UCSD-AML1 (cell line): ENCODE results near the gene C2CD2.
"Not testable (repeated sequence)": the region's sequence is repeated elsewhere in the genome, so short reads cannot be mapped to it uniquely, and the experiment has no call there.

ENCODE experiments used
- DNase-seq: peaks from one replicate; lab custom pipeline; 2025; ENCODE audit not compliant: unreplicated experiment; lab: John Stamatoyannopoulos, UW

The C2CD2 gene

DNA sequence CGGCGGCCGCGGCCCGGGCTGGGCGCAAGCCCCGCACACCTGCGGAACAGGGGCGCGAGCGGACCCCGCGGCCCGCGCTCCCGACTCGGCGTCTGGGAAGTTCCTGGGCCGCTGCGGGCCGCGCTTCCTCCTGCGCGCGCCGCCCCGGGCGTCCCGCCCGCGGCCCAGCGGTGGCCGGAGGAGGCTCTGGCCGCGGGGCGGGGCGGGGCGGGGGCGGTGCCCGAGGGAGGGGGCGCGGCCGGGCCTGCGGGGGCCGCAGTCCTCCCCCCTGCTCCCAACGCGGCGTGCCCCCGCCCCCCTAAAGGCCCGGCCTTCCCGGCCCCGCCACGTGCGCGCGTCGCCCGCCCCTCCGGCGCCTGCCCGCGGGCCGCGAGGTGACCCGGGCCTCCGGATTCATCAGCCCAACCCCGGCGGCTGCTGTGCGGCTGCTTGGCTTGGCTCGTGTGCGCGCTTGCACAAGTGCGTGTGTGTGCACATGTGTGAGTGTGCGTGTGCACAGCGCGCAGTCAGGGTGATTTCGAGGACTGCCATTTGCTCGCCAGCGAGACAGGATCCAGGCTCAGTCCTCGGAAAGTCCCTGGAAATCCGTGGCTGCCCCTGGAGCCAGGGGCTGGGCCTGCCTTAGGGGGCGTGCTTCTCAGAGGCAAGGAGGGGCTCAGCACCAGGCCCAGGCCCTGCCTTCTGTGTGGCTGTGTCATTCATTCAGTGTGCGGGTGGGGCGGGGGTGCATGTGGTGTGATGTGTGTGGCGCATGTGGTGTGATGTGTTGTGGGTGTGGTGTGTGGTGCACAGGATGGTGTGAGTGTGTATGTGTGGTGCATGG, at the start of gene C2CD2:
C2CD2 (minus strand) TSS at position 188 of the 823 bp plus-strand sequence. CDS start 370 bp downstream, outside the sequence.
- peak; percentile 75 for DNase-seq

DNA sequence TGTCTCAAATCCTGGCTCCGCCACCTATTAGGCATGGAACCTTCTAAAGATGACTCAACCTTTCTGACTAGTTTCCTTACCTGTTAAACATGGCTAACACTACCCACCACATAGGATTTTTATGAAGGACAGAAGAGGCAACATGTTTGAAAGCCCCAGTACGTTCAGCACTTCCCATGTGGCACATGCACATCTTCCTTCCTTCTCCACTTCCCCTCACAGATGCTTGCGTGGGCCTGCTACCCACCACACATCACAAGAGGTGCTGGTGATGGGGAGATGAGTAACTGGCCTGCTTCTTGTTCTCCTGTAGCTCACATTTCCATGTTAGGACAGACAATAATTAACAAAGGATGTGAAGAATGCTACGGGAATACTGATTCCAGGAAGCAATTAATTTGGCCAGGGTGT, 49.2 kb upstream of the C2CD2 start:
- DNase-seq, result no peak

DNA sequence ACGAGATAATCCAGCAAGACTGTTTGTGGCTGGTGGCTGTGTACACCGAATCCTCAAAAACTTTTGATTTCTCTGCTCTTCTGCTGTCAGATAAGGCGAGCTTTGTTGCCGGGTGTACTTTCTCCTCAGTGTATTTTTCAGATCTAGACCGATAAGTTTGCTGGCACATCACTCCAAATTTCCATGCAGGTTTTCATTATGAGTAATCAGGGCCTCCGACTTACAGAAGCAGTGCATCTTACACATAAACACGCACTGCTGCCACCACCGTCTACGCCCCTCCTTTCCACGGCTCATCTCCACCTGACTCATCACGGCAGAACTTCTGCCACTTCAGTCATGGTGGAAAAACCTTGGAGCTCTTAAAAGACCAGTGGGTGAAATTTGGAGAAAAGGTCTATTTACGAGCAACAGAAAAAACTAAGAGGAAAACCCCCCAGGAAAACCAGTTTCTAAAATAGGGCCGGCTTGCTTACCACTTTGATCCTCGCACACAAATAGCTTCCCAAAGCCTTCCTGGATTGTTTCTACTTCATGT, 48.7 kb upstream of the C2CD2 start:
- DNase-seq, result no peak

DNA sequence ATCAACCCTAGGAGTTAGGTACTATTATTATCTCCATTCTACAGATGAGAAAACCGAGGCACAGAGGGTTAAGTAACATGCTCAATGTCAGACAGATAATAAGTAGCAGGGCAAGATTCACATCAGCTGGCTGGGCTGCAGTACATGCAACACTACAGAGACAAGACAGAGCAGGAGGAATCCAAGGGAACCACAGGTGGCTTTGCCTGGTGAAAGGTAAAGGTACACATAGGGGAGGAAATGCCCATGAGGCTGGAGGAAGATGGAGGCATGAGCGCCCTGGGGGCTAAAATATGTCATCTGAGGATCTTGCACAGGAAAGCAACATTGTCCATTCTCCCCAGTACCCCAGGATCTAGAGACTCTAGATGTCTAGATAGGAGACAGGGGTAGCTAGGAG, 48.0 kb upstream of the C2CD2 start:
- DNase-seq, result no peak

DNA sequence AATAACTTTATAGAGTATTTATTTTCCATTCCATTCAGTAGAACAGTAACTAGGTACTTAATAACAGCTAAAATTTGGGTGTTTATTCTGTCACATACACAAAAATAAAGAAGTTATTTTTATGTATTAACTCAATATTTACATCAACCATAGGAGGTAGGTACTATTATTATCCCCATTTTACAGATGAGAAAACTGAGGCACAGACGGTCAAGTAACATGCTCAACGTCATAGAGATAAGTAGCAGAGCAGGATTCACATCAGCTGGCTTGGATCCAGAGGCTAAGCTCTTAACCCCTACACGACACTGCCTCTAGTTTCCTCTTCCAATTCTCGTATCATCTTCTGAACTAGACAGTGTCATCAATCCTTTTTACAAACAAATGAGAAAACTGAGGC, 47.1 kb upstream of the C2CD2 start:
- DNase-seq, result no peak

- DNase-seq, result no peak
Measured at GRCh38 chr21:41997657-41998056, 43.8 kb upstream of the C2CD2 start.

- no peak for DNase-seq
Measured at GRCh38 chr21:41995577-41995976, 41.8 kb upstream of the C2CD2 start.

GRCh38 chr21:41994613-41995012, 40.8 kb upstream of the C2CD2 start:
- DNase-seq, result not testable (repeated sequence)

DNA sequence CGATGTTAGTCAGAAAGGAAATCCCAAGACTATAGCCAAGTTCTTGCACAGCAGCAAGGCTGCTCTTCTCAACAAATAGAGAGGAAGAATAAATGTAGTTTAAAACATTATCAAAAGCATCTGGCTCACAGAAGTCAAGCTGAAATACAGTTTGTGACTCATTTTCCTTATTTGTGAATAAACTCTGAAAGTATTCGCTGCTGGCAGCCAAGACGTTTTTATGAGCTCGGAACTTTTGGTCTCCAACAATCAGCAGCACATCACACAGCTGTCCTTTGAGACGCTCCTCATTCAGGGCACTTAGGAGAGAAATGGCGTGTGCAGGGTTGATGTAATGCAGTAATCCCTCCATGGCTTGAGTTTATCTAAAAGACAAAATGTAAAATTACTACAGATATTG, 39.9 kb upstream of the C2CD2 start:
- no peak for DNase-seq

DNA sequence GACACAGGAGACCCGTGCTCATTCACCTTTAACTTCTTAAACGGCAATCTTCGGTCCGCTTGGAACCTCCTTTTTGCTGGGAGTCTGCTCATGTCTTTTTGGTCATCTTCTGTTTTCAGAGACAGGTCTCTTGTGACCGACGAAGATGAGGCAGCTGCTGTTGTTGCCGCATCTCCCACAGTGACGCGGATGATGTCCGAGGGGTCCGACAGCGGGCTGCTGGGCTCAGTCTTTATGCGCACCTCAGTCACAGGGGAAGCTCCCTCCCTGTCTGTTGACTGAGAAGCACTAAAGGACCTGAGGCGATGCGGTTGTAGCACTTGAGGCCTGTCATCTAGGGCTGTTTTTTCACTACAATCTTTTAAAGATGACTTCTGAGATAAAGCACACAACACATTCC, 38.8 kb upstream of the C2CD2 start:
- DNase-seq, result no peak

GRCh38 chr21:41991659-41992058, 37.8 kb upstream of the C2CD2 start:
- no peak for DNase-seq

- no peak for DNase-seq
Measured at GRCh38 chr21:41989698-41990097, 35.9 kb upstream of the C2CD2 start.

- no peak for DNase-seq
Measured at GRCh38 chr21:41987310-41987709, 33.5 kb upstream of the C2CD2 start.

DNA sequence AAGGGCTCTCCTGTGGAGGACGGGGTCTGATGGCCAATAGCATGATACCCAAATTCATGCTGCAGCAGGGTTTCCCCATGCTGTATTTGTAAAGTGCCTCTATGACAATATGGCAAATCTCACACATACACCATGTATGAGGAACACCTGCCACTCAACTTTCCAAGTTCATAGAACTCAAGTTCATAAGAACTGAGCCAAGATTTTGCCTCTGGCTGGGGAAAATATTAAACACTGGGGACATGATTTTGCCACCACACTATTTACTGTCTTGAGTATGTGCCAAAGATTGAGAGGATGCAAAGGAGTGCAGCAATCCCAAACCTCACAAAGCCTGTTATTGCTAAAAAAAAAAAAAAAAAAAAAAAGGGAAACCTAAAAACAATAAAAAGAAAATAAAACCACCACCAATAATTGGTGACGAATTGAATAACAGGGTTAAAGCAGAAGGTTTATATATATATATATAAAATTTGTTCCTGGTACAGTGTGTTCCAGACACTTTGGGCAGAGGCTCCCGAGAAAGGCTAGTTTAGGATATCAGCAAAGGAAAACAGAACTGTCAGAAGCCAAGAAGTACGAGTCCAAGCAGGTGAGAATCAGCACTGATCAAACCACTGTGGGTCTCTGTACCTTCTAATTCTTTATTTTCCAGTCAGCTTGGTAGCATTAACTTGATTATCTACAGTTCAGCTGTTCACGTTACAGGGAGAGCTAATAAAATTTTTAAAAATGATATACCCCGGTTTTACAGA, 32.0 kb upstream of the C2CD2 start:
- no peak for DNase-seq

GRCh38 chr21:41983229-41983628, 29.4 kb upstream of the C2CD2 start:
- no peak for DNase-seq

DNA sequence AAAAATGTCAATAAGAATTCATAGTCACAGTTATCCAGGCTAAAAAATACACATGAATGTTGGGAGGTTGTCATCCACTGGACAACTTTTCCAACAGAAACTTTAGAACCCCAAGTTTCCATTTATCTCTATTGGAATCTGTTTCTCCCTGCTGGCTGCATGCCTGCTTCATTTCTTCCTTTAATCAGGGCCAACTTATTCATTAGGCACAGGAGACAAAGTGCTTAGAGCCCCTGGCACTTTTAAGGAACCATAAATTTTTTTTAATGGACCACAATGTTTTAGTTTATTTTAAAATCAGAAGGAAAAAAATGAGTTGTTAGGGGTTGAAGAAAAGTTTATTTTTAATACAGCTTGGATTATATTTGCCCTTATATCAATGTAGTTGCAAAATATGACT, 26.7 kb upstream of the C2CD2 start:
- no peak for DNase-seq

- no peak for DNase-seq
Measured at GRCh38 chr21:41979751-41980369, 26.0 kb upstream of the C2CD2 start.

DNA sequence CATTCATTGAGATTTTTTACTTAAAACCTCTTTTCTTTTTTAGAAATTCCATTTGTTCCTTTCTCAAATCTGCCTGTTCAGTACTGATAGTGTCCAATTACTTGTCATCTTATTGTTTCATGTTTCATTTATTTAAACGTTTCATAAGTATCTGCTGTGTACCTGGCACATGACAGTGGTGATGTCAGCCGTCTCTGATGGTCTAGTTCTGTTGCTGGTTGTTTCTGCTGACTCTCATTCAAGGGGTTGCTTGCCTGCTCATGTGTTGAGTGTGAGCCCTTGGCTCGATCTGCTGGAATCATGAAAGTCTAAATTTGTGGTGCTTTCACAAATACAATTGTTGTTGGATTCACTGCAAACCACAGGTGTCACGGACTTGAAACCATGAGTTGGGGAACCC, 25.5 kb upstream of the C2CD2 start:
- DNase-seq, result no peak

DNA sequence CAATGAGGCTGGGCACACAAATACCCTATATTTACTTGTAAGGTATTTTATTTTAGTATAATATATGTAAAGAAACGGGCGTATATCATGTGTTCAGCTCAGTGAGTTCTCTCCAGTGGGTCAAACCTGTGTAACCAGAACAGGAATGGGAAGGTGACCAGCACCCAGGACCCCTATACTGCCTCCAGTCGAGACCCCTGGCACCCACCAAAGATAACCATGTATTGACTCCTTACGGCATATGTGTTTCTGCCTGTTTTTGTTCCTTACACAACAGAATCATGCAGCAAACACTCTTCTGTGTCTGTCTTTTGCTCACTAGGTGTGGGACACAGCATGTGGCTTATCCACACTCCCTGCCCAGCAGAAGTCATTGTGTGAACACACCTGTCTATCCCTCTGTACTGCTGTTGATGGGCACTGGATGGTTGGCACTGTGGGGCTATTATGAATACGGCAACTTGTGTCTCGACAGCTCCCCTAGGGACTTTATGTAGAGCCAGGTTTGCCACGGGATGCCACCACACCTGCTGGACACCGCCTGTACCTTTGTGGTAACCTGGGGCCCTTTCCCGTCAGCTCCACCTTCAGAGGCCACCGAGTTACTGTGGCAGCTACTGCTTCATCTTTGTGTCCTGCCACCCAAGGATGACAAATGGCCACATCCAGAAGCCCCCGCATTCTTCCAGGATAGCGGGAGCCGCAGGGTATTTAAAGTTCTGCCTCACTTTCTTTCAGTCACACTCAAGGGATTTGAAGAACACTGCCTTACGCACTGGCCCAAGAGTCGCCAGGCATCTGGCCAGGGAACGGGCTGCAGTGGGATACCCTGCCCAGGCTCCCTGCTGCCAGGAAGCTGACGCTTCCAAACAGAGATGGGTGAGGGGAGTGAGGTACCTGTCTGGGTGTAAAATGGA, 23.5 kb upstream of the C2CD2 start:
- no peak for DNase-seq

GRCh38 chr21:41976611-41977010, 22.8 kb upstream of the C2CD2 start:
- DNase-seq, result no peak
